Measurements from ENCODE around the gene SUV39H1.
"Not testable (repeated sequence)": the region's sequence is repeated elsewhere in the genome, so short reads cannot be mapped to it uniquely, and the experiment has no call there.

Gene SUV39H1, protein sequence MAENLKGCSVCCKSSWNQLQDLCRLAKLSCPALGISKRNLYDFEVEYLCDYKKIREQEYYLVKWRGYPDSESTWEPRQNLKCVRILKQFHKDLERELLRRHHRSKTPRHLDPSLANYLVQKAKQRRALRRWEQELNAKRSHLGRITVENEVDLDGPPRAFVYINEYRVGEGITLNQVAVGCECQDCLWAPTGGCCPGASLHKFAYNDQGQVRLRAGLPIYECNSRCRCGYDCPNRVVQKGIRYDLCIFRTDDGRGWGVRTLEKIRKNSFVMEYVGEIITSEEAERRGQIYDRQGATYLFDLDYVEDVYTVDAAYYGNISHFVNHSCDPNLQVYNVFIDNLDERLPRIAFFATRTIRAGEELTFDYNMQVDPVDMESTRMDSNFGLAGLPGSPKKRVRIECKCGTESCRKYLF

DNA sequence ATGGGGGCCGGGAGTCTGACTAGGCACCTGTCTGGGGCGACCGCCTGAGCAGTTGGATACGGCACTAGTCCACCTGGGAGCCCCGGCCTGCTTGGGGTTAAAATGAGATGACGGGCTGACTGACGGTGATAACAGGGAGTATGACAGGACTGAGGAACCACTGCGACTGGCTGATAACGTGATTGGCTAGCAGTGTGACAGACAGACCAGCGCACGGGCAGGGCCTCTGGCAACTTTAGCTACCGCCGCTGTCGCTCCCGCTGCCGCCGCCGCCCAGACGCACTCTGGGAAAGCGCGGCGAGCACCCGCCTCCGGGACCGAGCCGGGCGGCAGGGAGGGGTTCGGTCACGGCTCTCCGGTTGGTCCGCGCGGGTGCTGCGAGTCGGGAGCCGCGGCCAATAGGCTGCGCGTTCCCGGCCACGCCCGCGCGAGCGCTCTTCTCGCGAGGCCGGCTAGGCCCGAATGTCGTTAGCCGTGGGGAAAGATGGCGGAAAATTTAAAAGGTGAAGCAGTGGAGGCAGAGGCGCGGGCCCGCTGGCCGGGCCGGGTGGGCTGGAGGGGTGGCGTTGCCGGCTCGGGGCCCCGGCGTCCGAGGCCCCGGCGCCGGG lies at the start of gene SUV39H1:
SUV39H1 (plus strand) TSS at position 434 of the 608 bp plus-strand sequence; CDS start at position 485, 51 bp downstream.
- DNase-seq = peak; percentile 61

DNA sequence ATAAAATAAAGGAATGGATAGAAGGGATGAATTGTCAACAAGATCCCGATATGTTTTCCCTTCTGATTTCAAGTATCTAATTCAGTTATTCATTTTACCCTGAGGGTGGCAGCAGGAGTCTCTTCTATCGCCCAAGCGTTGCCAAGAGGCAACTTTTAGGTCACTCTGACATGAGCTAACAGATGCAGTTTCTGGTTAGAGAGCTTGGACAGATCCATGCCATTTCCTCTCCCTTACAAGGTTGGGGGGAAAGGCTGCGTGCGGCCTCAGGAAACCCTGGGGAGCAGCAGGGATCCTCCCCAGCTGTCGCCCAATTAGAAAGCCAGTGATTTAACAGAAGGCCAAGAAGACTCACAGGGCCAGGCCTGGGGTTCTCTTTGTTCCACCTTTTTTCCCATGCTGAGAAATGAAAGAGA lies 48.2 kb upstream of the SUV39H1 start:
- DNase-seq = no peak

DNA sequence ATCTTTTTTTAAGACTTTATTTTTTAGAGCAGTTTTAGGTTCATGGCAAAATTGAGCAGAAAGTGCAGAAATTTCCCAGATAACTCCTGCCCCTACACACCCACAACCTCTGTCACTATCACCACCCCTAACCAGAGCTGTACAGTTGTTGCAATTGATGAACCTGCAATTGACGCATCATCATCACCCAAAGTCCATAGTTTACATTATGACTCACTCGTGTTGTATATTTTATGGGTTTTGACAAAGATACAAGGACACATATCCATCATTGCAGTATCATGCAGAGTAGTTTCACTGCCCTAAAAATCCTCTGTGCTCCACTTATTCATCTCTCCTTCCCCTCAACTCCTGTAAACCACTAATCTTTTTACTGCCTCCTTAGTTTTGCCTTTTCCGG lies 47.4 kb upstream of the SUV39H1 start:
- DNase-seq = no peak

DNA sequence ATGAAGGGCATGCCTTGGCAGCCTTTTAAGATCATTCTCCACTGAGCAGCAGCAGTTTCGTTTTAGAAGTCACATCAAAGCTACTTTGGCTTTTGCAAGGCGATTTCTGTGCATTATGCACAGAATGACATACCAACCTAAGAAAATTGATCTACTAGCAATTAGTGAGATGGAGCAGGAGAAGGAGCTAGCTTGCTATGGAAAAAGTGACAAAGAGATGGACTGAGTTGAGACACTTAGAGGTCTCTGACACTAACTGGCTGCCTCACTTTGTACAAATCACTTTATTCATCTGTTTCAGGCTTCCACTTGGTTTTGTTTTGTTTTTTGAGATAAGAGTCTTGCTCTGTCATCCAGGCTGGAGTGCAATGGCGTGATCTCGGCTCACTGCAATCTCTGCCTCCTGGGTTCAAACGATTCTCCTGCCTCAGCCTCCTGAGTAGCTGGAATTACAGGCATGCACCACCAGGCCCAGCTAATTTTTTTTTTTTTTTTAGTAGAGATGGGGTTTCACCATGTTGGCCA lies 44.4 kb upstream of the SUV39H1 start:
- not testable (repeated sequence) for DNase-seq

DNA sequence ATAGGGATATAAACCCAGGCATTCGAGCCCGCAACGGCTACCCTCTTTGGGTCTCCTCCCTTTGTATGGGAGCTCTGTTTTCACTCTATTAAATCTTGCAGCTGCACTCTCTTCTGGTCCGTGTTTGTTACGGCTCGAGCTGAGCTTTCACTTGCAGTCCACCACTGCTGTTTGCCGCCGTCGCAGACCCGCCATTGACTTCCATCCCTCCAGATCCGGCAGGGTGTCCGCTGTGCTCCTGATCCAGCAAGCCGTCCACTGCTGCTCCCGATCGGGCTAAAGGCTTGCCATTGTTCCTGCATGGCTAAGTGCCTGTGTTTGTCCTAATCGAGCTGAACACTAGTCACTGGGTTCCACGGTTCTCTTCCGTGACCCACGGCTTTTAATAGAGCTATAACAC lies 41.8 kb upstream of the SUV39H1 start:
- DNase-seq = not testable (repeated sequence)

DNA sequence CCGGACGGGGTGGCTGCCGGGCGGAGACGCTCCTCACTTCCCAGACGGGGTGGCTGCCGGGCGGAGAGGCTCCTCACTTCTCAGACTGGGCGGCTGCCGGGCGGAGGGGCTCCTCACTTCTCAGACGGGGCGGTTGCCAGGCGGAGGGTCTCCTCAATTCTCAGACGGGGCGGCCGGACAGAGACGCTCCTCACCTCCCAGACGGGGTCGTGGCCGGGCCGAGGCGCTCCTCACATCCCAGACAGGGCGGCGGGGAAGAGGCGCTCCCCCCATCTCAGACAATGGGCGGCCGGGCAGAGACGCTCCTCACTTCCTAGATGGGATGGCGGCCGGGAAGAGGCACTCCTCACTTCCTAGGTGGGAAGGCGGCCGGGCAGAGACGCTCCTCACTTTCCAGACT lies 36.8 kb upstream of the SUV39H1 start:
- DNase-seq = not testable (repeated sequence)

DNA sequence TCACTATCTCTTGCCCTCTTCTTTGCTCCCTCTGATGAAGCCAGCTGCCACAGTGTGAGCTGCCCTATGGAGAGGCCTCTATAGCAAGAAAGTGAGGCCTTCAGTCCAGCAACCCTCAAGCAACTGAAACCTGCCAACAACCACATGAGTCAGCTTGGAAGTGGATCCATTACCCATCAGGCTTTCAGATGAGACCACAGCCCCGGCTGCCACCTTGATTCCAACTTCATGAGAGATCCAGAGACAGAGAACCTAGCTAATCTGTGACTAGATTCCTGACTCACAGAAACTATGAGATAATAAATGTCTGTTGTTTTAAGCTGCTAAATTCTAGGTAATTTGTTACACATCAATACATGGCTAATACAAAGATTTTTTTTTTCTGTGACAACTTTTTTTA lies 33.3 kb upstream of the SUV39H1 start:
- no peak for DNase-seq

DNA sequence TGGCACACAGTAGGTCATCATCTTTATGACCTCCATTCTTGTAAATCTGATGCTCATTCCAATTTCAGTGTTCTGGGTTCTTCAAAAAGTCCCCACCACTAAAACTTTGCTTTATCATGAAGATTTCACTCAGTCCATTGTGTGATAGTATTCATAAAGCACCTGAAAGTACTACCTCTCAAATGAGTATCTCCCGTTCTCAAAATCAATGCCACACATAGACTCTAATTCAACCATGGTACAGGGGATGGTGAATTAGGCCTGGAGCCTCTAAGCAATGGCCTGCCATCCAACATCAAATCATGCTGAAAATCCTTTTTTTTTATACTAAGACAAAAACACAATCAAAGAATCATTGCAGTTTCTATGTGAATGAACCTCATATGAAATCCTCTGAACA lies 32.4 kb upstream of the SUV39H1 start:
- no peak for DNase-seq

DNA sequence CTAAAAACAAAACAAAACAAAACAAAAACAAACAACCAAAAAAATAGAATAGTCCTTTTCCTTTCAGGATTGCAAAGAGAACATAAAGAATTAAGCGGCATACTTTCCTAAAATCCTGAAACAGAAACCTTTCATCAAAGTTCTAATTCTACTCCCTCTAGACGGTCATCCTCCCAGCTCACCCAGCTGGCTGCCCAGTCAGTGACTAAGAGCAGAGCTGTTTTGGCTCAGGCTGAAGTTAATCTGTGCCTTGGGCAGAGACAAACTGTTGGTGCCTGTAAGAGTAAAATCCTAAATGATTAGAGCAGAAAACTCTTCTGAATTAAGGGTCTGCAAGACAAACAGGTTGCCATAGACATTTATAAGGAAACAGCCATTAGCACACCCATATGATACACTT lies 30.5 kb upstream of the SUV39H1 start:
- DNase-seq = no peak

DNA sequence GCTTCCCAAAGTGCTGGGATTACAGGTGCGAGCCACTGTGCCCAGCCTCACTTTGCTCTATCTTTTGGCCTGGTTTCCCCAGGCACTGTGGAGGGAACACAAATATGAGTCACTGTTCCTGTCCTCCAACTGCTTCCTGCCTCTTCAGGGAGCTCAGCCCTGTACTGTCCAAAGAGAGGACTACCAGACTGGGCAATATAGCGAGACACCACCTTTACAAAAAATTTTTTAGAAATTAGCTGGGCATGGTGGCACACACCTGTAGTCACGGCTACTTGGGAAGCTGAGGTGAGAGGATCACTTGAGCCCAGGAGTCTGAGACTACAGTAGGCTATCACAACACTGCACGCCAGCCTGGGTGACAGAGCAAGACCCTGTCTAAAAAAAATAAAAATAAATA lies 29.9 kb upstream of the SUV39H1 start:
- no peak for DNase-seq

DNA sequence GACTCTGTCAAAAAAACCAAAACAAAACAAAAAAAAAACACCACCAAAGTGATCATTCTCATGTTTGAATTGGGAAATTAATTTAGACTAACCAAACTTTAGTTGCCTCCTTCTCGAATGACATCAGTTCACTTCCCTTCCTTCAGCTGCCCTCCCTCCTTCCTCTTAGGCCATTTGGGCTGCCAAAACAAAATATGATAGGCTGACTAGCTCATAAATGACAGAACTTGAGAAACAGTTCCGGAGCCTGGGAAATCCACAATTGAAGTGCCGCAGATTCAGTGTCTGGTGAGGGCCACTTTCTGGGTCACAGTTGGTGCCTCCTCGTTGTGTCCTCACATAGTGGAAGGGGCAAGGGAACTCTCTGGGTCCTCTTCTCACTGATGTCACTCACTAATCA lies 29.0 kb upstream of the SUV39H1 start:
- DNase-seq = no peak

DNA sequence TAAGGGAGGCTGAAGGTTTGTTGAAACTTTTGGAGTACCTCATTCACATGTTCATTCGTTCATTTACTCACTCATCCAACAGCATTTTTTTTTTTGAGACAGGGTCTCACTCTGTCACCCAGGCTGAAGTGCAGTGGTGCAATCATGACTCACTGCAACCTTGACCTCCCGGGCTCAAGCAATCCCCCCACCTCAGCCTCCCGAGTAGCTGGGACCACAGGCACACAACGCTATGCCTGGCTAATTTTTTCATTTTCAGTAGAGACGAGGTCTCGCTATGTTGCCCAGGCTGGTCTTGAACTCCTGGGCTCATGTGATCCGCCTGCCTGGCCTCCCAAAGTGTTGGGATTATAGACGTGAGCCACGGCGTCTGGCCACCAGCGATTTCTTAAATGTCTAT lies 28.3 kb upstream of the SUV39H1 start:
- DNase-seq = not testable (repeated sequence)

DNA sequence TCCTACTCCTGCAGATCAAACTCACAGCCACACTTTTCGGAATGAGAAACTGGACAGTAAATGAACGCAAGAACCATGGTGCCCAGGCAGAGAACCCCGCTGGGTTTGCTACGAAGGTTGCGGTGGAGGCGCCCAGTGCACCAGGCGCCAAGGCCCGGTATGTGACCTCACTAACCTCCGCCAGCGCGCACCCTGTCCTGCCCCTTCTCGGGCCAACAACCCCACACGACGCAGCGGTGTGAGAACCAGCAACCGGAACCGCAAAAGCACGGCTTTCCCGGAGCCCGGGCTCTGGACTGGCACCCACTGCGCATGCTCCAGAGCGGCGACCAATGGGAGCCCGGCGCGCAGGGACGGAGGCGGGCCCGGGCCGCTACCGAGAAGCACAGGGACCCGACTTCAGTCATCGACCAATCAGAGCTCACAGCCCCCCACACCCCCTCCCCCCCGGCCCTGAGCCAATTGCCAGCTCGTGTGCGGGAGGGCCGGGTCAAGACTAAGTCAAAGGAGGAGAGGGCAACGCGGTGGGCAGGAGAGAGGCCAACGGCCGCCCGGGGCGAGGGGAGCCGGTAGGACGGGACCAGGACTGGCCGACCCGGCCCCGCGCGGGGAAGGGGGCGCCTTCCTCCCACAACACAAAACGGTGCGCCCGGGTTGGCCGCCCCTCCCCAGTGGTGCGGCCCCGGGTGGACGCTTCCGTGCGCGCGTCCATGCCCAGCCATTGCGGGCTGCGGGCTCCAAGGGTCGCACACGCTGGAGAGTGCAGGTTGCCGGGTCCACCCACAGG lies 20.2 kb upstream of the SUV39H1 start:
- DNase-seq = peak; percentile 54

DNA sequence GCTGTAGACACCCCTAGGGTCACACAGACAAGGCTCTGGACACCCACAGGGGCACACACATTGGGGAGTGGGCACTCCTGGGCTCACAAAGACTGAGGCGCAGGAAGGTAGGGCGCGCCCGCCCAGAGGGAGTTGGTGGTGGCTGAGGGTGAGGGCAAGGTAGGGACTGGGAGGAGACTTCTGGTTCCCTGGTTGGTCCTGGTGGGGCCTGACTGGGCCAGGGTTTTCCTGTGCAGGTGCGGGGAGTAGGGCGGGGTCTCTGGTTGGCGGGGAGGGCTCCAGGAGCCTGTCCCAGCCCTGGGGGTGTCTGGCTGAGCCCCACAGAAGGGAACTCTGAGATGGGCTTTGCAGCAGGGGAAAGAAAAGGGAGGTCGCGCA lies 19.7 kb upstream of the SUV39H1 start:
- no peak for DNase-seq

DNA sequence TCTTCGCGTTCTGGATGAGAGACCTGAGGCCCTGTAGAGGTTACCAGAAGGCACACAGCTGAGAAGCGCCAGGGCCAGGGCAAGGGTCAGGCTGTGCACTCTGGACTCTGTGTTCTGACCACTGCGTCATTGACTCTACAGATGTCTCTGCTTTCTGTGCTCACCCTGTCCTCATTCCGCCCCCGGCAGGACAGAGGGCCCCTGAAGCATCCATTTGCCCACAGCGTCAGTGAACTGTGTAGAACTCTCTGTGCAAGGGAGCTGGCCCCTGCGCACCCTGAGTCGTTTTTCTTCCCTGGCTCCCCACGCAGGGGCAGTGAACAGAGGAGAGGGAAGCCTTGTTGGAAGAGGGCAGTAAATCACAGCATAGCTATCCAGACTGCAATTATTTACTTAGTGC lies 19.0 kb upstream of the SUV39H1 start:
- DNase-seq = no peak

DNA sequence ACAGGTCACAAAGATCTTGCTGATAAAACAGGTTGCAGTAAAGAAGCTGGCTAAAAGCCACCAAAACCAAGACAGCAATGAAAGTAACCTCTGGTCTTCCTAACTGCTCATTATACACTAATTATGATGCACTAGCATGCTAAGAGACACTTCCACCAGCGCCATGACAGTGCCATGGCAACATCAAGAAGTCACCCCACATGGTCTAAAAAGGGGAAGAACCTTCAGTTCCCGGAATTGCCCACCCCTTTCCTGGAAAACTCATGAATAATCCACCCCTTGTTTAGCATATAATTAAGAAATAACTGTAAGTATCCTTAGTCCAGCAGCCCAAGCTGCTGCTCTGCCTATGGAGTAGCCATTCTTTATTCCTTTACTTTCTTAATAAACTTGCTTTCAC lies 16.1 kb upstream of the SUV39H1 start:
- DNase-seq = not testable (repeated sequence)

DNA sequence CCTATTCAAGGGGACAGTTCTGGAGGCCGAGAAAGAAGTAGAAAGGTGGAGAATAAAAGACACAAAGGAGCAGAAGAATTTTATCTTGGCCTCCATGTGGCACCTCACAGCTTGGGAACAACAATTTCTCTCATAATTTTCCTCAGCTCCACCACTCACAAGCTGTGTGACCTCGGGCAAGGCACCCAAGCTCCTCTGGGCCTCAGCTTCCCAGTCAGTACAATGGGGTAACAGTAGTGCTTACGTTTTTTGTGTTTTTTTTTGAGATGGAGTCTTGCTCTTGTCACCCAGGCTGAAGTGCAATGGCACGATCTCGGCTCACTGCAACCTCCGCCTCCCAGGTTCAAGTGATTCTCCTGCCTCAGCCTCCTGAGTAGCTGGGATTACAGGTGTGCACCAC lies 15.6 kb upstream of the SUV39H1 start:
- DNase-seq = not testable (repeated sequence)

DNA sequence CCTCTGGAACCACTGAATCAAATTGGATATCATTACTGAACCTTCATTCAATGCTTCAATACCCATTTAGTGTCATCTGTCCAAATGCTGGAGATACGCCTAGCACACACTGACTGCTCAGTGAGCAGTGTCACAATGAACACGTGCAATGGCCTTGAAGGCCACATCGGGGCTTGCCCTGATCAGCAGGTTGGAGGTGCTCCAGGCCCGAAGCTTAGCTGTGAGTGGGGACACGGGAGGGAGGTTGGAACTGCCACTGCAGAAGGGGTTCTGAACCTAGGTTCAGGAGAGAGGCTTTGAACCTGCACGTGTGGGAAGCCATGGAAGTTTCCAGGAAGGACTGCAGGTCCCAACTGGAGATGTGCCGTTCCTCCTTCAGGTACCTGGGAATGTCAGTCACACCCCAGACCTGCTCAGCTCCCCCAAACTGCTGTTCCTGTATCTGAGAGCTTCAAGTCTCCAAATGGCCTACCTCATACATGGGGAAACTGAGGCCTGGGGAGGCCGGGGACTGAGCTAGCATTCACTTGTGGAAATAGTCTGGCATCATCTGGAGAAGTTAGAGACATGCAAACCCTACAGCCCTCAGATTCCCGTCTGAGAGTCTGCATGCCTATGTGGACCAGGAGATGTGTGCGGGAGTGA lies 14.9 kb upstream of the SUV39H1 start:
- DNase-seq = no peak

DNA sequence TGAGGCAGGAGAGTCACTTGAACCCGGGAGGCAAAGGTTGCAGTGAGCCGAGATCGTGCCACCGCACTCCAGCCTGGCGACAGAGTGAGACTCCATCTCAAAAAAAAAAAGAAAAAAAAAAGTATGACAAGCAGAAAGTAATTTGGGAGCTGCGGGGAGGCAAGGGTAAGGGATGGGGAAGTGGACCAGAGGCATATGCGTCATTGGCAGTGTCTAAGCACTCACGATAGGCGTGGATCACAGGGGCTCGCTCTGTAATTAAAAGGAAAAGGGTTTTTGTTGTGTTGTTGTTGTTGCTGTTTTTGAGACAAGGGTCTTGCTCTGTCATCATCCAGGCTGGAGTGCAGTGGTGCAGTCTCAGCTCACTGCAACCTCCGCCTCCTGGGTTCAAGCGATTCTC lies 13.7 kb upstream of the SUV39H1 start:
- DNase-seq = not testable (repeated sequence)

DNA sequence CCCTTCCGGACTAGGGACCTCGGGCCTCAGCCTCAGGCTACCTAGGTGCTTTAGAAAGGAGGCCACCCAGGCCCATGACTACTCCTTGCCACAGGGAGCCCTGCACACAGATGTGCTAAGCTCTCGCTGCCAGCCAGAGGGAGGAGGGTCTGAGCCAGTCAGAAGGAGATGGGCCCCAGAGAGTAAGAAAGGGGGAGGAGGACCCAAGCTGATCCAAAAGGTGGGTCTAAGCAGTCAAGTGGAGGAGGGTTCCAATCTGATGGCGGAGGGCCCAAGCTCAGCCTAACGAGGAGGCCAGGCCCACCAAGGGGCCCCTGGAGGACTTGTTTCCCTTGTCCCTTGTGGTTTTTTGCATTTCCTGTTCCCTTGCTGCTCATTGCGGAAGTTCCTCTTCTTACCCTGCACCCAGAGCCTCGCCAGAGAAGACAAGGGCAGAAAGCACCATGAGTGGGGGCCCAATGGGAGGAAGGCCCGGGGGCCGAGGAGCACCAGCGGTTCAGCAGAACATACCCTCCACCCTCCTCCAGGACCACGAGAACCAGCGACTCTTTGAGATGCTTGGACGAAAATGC lies 13.0 kb upstream of the SUV39H1 start, which contains the start of gene WAS:
WAS (plus strand) TSS at position 389 of the 572 bp plus-strand sequence; CDS start at position 444, 55 bp downstream.
- no peak for DNase-seq

DNA sequence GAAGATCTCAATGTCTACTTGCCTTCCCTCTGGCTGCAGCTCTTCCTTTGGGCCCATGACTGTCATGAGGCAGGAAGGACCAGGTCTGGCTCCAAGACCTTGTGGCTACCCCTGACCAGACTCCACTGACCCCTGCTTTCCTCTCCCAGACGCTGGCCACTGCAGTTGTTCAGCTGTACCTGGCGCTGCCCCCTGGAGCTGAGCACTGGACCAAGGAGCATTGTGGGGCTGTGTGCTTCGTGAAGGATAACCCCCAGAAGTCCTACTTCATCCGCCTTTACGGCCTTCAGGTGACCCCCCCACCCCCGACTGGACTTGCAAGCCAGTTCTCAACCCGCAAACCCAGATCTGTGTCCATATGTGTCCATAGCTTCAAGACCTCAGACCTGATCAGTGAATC lies 12.4 kb upstream of the SUV39H1 start:
- no peak for DNase-seq

DNA sequence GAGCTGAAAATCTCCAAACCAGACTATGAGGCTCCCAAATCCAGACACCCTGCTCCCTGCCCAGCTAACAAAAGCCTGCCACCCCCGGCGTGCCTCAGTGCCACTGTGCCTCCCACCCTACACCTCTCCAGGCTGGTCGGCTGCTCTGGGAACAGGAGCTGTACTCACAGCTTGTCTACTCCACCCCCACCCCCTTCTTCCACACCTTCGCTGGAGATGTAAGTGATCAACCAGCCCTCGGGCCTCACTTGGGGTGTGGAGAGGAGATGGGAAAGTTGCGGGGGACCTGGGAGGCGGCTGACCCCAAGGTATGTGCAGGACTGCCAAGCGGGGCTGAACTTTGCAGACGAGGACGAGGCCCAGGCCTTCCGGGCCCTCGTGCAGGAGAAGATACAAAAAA lies 11.1 kb upstream of the SUV39H1 start:
- no peak for DNase-seq
